ENCODE measurements around the gene DPCD.

- TF ChIP-seq CTCF (conservative IDR thresholded peaks at IDR 0.05; ENCODE audit: low read length) = no peak
- TF ChIP-seq EZH2phosphoT487 (IDR thresholded peaks at IDR 0.05; ENCODE audit: borderline replicate concordance, low read depth, low read length) = no peak
Measured at GRCh38 chr10:101558671-101559595, 29.2 kb upstream of the DPCD start.

Measured in OCI-LY7 (cell line).